HG03064 (cell line): ENCODE measurements around the gene ALDH8A1.

Source experiments
- ATAC-seq: cut with Tn5 transposase; IDR thresholded peaks from one replicate; pipeline ENCODE4 v1.9.1; 2021; ENCODE audit warnings: low read depth; ENCODE audit not compliant: unreplicated experiment

ALDH8A1 gene, protein sequence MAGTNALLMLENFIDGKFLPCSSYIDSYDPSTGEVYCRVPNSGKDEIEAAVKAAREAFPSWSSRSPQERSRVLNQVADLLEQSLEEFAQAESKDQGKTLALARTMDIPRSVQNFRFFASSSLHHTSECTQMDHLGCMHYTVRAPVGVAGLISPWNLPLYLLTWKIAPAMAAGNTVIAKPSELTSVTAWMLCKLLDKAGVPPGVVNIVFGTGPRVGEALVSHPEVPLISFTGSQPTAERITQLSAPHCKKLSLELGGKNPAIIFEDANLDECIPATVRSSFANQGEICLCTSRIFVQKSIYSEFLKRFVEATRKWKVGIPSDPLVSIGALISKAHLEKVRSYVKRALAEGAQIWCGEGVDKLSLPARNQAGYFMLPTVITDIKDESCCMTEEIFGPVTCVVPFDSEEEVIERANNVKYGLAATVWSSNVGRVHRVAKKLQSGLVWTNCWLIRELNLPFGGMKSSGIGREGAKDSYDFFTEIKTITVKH

DNA sequence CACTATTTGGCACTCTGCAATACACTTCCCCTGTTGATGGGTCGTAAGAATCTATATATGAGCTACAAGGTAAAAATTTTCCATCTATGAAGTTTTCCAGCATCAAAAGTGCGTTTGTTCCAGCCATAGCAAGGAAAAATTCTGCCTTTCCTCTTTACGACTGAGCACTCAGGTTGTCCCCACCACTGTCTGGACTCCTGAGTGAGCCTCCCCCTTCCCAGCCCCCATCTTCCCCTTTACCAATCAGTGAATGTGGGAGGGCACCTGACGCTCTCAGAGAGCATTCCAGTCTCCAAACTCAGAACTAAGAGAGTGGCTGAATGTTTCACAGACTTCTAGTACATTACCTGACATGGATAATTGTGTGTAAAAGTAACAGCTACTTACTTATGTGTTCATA lies at the start of gene ALDH8A1:
TSS of gene ALDH8A1 (minus strand) at position 175 of the 400 bp plus-strand sequence. CDS start at position 127, 48 bp downstream.
- ATAC-seq: no peak

DNA sequence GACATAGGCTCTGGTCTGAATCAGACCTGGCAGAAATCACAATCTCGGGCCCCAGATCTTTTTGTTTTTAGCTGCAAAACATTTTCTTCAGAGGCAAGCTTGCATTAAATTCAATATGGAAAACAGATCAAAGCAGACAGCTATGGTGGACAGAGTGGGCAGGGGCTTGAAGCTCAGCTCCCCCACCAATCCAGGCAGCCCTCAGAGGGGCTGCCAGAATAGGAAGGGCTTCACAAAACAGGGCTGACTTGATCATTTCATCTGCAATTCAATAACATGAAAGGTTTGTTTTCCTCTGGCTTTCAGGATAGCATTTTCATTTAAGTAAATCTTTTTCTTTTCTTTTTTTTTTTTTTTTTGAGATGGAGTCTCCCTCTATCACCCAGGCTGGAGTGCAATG lies 49.2 kb upstream of the ALDH8A1 start:
- no peak for ATAC-seq

DNA sequence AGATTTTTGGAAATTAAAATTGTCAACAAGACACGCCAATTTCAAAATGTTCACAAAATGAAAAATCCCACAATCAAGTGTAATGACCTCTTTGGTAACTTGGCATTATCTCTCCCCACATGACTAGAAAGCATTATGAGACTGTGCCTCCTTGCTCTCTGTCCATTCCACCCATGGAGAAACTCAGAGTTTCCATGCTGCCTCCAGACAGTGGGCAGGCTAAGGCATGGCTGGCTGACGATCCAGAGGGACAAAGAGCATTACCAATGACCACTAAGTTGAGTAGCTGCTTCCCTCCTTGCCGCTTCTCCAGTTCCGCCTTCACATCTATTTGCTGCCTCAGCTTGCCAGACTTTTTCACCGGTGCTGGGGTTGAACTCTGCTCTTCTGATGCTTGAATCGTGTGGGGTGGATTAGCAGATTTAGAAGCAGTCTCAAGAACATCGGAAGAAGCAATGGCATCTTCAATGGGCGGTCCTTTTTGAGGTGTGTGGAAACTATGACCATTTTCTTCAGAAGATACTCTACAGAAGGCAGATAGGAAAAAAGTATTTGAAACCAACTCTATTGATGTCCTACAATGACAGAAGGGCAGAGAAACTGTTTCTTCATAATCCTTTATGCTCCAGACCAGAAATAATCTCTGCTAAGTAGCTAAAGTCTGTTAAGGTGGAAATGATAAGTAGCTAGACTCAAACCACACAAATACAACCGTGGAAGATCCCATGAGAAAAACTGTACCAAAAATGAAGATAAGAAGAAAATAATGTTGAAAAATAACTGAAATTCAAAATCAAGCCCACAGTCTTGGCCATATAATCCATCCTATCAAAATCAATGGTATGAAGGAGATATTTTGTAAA lies 47.5 kb upstream of the ALDH8A1 start:
- no peak for ATAC-seq

DNA sequence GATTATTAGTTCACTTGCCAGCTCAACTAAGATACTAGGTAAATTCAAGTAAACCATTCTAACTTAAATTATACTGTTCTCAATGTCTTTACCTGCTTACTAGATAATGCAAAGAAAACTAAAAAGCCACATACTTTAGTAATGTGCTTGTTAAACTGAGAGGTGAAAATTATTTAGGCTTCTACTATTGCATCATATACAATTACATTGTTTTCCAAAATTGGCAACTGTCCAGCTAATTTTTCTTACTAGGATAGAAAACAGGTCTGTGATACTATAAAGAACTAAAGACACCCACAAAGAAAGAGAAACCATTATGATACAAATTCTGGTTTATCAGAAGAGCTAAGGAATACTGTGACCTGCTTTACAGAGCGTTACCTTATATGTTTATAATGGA lies 45.6 kb upstream of the ALDH8A1 start:
- ATAC-seq: no peak

DNA sequence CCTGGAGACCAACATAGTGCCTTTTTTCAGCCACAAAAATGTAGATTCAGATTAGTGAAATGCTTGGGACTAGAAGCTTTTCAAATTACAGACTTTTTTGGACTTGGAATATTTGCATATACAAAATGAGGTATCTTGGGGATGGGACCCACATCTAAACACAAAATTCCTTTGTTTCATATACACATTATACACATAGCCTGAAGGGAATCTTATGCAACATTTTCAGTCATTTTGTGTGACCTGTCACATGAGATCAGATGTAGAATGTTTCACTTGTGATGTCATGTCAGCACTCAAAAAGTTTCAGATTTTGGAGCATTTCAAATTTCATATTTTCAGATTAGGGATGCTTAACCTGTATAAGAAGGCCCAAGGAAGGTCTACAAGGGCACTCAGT lies 44.5 kb upstream of the ALDH8A1 start:
- no peak for ATAC-seq

DNA sequence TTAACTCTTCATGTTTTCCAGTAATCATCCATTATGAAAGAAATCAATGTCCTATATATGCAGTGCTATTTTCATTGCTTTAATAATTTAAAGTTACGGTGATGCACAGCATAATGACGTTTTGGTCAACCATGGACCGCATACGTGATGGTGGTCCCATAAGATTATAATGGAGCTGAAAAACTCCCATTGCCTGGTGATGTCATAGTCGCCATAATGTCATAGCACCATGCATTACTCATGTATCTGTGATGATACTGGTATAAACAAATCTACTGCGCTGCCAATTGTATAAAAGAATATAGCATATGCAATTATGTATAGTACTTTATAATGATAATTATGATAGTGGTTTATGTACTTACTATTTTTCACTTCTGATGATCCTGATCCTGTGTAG lies 42.3 kb upstream of the ALDH8A1 start:
- ATAC-seq: no peak

DNA sequence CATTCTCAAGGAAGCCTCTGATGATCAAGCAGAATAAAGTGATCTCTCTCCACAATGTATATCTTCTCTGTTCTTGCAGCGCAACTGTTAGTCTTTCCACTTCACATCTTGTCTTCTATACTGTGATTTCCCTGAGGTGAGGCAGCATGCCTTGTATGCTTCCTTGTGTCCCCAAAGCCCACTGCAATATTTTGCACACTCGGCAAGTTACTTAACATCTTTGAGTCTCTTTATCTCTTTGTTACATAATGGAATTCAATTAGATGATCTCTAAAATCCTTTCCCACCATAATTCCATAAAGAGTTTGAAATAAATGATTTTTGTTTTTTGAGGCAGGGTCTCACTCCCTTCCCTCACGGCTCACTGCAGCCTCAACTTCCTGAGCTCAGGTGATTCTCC lies 40.4 kb upstream of the ALDH8A1 start:
- no peak for ATAC-seq

DNA sequence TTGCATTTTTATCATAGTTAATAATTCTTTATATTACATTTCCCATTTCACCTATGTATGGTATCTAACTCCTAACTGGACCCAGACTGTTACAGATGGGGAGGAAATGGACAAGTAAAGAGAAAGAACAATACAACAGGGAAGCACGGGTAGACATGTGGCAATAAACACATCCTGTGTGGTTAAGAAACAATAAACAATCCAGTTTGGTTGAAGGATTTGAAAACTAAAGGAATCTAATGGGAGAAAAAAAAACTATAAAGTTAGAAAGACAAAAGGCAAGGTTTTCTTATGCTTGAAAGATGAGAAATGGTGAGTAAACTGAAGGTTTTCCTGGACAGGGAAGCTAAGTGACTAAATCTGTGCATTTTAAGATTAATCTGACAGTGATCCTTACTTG lies 34.9 kb upstream of the ALDH8A1 start:
- no peak for ATAC-seq

DNA sequence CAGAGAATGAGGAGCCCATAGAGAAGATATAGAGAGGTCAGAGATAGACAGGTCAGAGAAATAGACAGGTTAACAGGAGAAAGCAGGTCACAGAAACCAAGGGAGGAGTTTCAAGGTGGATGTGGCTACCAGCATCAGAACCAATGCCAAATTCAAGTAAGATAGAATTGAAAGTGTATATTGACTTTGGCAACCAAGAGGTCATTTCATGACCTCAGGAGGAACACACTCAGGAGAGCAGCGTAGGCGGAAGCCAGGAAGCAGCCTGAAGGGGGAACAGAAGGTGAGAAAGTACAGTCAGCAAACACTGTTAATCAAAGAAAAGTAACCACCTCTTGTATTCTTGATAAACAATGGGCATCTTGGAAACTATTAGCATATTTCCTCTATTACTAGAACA lies 33.9 kb upstream of the ALDH8A1 start:
- ATAC-seq: no peak

DNA sequence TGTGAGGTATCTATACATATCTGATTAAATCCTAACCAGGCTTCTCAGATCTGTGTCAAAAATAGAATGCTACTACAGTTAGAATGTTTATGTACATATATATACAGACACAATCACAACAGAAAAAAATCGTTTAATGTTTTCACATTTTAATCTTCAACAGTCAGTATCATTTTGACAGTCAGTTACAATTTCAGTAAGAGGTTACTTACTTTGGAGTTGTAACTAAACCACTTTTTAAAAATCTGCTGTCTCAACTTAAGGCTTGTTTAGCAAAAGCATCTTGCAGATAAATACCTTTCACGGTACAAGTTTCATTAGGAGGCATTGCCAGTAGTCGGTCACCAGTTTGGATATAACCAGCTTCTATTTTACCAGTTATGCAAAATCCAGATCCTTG lies 32.3 kb upstream of the ALDH8A1 start:
- ATAC-seq: no peak

DNA sequence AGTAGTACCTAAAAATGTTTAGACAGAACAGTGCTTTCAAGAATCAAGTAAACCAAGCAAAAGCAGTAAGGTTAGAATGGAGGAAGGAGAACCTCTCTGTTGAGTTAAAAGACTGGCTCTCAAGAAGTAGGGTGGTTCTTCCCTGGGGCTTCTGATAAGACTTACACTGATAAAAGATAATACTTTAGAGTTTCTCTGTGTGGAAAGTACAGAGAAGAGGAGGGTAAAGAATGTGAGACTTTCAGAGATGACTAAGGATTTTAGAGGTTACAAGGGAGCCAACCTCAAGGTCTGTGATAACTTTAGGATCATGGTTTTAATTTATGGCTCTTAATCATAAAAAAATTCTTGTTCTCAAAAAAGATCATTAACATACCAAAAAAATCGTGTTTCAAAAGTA lies 30.9 kb upstream of the ALDH8A1 start:
- no peak for ATAC-seq

DNA sequence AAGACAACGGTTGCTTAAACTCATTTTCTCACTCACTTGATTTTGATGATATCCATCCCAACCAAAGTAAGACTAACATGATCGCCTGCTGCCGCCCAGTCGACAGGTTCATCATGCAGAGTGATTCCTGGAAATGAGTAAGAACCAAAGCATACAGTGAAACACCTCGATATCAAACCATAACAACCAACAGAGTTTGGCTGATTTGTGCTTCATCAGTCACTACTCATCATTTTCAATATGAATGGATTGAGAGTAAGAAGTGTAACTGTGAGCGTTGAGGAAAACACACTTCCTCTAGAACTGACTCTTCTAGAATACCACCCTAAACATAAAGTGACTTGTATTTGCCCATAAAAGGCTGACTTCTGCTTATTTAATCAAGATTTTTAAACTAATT lies 29.2 kb upstream of the ALDH8A1 start:
- ATAC-seq: peak; percentile 89

DNA sequence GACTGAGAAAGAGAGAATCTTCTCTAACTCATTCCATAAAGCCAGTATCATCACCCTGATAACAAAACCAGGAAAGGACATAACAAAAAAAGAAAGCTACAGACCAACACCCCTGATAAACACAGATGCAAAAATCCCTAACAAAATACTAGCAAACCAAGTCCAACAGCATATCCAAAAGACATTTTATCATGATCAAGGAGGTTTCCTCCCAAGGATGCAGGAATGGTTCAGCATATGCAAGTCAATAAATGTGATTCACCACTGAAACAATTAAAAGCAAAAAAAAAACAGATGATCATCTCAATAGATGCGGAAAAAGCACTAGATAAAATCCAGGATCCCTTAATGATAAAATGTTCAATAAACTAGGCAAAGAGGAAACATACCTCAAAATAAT lies 24.5 kb upstream of the ALDH8A1 start:
- no peak for ATAC-seq

DNA sequence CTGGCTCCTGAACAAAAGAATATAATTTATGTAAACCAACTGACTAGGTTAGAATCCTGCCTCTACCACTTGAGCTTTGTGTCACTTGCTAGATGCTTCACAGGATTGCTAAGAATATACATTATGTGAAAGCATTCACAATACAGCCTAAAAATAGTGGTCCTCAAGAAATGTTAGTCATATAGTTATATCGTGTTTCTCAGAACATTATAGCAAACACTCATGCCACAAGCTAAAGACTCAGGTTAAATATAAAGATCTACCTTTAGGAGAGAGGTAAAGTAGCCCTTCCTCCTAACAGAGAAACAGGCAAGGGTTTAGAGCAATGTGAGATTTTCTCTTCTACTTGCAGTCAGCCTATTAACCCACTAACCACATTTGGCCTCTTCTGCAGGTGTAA lies 17.8 kb upstream of the ALDH8A1 start:
- ATAC-seq: no peak

DNA sequence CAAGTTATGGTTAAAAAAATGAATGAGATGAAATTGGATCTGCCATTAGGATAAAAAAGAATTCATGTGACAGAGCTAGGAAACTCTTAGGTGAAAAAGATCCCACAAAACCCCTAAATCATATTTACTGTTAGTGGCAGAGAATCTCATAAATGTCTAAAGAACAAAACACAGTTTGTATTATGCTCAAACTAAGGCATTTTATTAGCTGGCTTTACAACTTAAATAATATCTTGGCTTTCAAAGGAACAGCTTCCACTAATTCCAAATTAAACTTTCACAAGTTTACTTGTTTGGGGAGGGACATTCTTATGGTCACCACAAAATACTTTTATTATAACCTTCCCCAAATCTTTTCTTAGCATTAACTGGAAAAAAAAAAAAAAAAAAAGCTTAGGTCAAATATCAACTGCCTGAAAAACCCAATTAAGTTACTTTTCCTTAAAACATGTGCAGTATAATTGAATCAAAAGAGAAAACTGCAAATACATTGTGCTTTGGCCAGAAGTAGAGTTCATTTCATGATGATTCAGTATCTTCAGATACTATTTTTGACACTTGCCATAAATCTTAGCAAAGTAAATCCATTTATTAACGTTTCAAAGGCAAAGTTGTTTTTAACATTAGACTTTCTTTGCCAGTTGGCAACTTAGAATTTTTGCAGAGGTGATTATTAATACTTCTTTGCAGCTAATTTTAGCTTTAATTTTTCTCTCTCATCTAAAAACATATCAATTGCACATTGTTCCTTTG lies 14.7 kb upstream of the ALDH8A1 start:
- no peak for ATAC-seq

DNA sequence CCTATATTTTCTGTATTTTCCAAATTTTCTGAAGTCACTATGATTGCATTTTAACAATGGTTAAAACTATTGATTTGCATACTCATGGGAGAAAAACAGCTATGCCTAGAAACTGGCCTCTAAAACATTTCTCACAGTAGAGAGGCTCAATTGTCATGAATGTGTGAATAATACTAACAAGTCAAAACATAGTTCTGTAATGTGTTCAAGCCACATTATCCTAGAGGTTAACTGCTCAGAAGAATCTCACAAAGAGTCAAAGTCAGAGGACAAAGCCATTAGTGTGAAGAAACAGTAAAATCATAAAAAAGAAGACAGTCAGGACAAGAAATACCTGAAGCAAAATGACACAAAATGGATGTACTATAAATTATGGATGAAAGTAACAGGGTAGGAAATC lies 12.5 kb upstream of the ALDH8A1 start:
- ATAC-seq: no peak

DNA sequence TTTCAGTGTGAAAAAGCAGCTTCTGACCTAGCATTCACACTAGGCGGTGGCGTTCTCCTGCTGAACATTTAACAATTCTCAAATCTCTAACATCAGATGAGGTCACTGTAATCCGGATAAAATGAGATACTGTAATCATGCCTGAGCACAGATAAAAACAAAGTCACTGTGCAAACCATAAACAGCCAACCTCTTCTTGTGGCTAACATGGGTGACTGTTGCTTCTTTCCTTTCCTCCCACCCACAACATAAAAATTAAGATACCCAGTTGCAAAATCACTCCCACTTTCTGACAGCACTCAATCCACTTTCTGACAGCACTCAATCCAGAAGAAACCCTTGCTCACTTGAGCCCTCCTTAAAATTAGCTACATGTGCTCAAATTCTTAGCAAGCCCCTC lies 11.5 kb upstream of the ALDH8A1 start:
- ATAC-seq: no peak

DNA sequence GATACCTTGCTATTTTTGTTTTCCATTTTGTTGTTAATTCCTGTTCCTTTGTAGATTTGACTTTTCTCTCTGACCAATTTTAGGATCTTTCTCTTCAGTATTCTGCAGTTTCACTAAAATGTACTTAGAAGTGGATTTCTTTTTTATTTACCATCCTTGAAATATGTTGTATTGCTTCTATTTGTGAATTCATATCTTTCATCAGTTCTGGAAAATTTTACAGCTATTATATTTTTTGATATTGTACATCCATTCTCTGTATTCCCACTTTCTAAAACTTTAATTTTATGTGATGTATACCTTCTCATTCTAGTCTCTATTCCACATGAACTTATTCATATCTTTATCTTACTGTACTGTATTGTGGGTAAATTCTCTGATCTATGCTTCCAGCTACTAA lies 9.7 kb upstream of the ALDH8A1 start:
- ATAC-seq: no peak

DNA sequence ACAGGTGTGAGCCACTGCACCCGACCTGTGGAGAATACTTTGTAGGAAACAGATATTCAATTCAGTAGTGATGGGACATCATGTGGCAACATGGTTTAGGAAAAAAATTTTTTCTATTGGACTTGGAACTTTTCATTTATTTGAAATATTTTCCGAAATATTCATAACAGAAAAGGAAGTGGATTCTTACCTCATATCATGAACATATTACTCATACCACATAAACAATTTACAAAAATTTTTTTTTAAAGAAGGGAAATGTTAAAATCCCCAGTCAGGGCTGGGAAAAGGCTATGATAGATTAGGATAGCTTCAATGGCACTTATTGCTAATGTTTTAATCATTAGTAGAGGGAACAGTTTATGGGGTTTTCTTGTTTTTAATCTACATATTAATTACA lies 6.8 kb upstream of the ALDH8A1 start:
- ATAC-seq: no peak

DNA sequence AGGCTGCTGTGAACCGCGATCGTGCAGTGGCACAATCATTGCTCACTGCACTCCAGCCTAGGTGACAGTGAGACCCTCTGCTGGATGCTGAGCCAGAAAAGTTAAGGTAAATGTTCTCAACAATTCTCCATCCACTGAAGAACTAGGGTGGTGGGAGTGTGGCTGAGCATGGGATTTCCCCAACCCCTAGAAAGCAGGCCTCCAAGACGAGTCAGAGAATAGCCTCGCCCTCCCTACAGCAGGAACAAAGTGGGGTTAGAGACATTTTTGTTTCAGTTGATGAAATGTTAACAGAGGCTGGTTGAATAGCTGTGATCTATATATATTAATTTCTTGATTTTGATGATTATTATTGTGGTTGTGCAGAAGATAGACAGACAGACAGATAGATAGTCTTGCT lies 6.1 kb upstream of the ALDH8A1 start:
- ATAC-seq: no peak
